Tibial nerve (tissue), 4 donors: Measurements from ENCODE around the gene AIG1. TPM values are rescaled to one million over a fixed set of nuclear protein-coding genes. Genes with fewer than 3 reads are reported as not detected.

Source experiments
- DNase-seq, 2 donors: peaks; one replicate each; pipeline ENCODE4 v3.0.0-alpha.2; 2019; ENCODE audit warnings: low spot score in 2 of 2
- H3K27ac ChIP-seq, 4 donors: fragments of 200-600 bp; sonication (generic) in 3 of 4; one replicate each; pipeline ENCODE4 v1.5.1; 2017 to 2019; ENCODE audit warnings: mild to moderate bottlenecking in 1 of 4
- H3K27me3 ChIP-seq, 2 donors: fragments of 200-600 bp; sonication (generic) in 1 of 2; one replicate each; pipeline versions ENCODE4 v1.5.1 to v1.6.0; 2017 to 2019
- H3K36me3 ChIP-seq, 3 donors: fragments of 200-600 bp; sonication (generic); one replicate each; pipeline ENCODE4 v1.5.1; 2018 to 2019
- H3K4me1 ChIP-seq, 4 donors: fragments of 200-600 bp; sonication (generic) in 3 of 4; one replicate each; pipeline ENCODE4 v1.5.1; 2017 to 2019
- H3K4me3 ChIP-seq, 4 donors: fragments of 200-600 bp; sonication (generic) in 3 of 4; one replicate each; pipeline ENCODE4 v1.5.1; 2017 to 2019; ENCODE audit warnings: mild to moderate bottlenecking in 1 of 4, moderate library complexity in 1 of 4
- H3K9me3 ChIP-seq, 4 donors: fragments of 200-600 bp; sonication (generic) in 3 of 4; one replicate each; pipeline ENCODE4 v1.5.1; 2017 to 2019
- CTCF ChIP-seq, 5 experiments: fragments of 200-600 bp in 3 of 5; fragments of 450-650 bp in 2 of 5; sonication (generic) in 3 of 5; IDR thresholded peaks; one replicate each; pipeline ENCODE4 v1.5.1; 2016 to 2019; ENCODE audit warnings: antibody characterized with exemption in 5 of 5, mild to moderate bottlenecking in 3 of 5, moderate library complexity in 2 of 5
- EP300 ChIP-seq, 2 donors: sonication (generic); formaldehyde crosslinking; IDR thresholded peaks; one replicate each; pipeline ENCODE4 v1.6.1; 2017; ENCODE audit warnings: antibody characterized with exemption in 2 of 2, mild to moderate bottlenecking in 1 of 2
- POLR2A ChIP-seq, 2 donors: fragments of 450-650 bp; IDR thresholded peaks; one replicate each; pipeline ENCODE4 v1.6.1; 2017; ENCODE audit warnings: antibody characterized with exemption in 2 of 2, mild to moderate bottlenecking in 2 of 2, moderate library complexity in 2 of 2
- WGBS, 2 donors: methylation state at CpG; one replicate each; pipeline ENCODE4 v1.1.5; 2018; 5-methylcytosine and 5-hydroxymethylcytosine counted together
- total RNA-seq, 4 donors: library from RNA; depleted of rRNA; stranded (reverse); fragments of >200 nt; gene quantifications; one replicate each; pipeline ENCODE4 v1.1.0, GENCODE V29; 2016

Gene AIG1
- total RNA-seq, 4 donors from 2014 or later: 18.2 to 23.9 (median 22.2) TPM

GRCh38 chr6:143169440-143169839 is 108.8 kb downstream of the AIG1 start:
- no peaks in the 10 kb centered on the region for H3K9me3 ChIP-seq
- H3K27me3 ChIP-seq: no peaks in the 10 kb centered on the region
- TF ChIP-seq POLR2A (IDR thresholded peaks at IDR 0.05): no peak
- TF ChIP-seq CTCF (IDR thresholded peaks at IDR 0.05): no peak
- TF ChIP-seq EP300 (IDR thresholded peaks at IDR 0.05): no peak
- no peak for DNase-seq
- H3K4me3 ChIP-seq: no peak overlapping the region
- no peak overlapping the region for H3K27ac ChIP-seq
- H3K36me3 ChIP-seq: peaks cover 0 to 6% (median 0%) of the 10 kb centered on the region in 3 donors
- no peaks in the 10 kb centered on the region for H3K4me1 ChIP-seq

DNA sequence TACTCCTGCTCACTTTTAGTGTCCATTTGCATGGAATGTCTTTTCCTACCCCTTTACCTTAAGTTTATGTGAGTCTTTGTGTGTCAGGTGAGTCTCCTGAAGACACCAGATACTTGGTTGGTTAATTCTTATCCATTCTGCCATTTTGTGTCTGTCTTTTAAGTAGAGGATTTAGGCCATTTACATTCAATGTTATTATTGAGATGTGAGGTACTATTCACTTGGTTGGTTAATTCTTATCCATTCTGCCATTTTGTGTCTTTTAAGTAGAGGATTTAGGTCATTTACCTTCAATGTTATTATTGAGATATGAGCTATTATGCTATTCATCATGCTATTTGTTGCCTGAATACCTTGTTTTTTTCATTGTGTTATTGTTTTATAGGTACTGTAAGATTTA is 113.8 kb downstream of the AIG1 start:
- Histone ChIP-seq H3K4me3 (no peak overlapping the region), H3K36me3 (peaks cover 0 to 29% (median 0%) of the 10 kb centered on the region in 3 donors), H3K27ac (no peak overlapping the region), H3K9me3 (peaks cover 0 to 19% (median 0%) of the 10 kb centered on the region in 4 donors), H3K4me1 (no peaks in the 10 kb centered on the region), H3K27me3 (no peaks in the 10 kb centered on the region)
- no peak for TF ChIP-seq POLR2A (IDR thresholded peaks at IDR 0.05)
- TF ChIP-seq CTCF (IDR thresholded peaks at IDR 0.05): no peak
- DNase-seq: no peak

- no peaks in the 10 kb centered on the region for H3K4me1 ChIP-seq
- H3K27me3 ChIP-seq: no peaks in the 10 kb centered on the region
- 85 to 90% methylated on average over 1 of the region's 1 CpG for WGBS, 2 donors
- H3K4me3 ChIP-seq: no peak overlapping the region
- no peak for DNase-seq
- no peak overlapping the region for H3K27ac ChIP-seq
- H3K36me3 ChIP-seq: peaks cover 0 to 29% (median 0%) of the 10 kb centered on the region in 3 donors
- peaks cover 0 to 19% (median 0%) of the 10 kb centered on the region in 4 donors for H3K9me3 ChIP-seq
- TF ChIP-seq CTCF (IDR thresholded peaks at IDR 0.05) (no peak), POLR2A (IDR thresholded peaks at IDR 0.05) (no peak), EP300 (IDR thresholded peaks at IDR 0.05) (no peak)
These were observed 114.3 kb downstream of the AIG1 start for GRCh38 chr6:143174951-143175350.

DNA sequence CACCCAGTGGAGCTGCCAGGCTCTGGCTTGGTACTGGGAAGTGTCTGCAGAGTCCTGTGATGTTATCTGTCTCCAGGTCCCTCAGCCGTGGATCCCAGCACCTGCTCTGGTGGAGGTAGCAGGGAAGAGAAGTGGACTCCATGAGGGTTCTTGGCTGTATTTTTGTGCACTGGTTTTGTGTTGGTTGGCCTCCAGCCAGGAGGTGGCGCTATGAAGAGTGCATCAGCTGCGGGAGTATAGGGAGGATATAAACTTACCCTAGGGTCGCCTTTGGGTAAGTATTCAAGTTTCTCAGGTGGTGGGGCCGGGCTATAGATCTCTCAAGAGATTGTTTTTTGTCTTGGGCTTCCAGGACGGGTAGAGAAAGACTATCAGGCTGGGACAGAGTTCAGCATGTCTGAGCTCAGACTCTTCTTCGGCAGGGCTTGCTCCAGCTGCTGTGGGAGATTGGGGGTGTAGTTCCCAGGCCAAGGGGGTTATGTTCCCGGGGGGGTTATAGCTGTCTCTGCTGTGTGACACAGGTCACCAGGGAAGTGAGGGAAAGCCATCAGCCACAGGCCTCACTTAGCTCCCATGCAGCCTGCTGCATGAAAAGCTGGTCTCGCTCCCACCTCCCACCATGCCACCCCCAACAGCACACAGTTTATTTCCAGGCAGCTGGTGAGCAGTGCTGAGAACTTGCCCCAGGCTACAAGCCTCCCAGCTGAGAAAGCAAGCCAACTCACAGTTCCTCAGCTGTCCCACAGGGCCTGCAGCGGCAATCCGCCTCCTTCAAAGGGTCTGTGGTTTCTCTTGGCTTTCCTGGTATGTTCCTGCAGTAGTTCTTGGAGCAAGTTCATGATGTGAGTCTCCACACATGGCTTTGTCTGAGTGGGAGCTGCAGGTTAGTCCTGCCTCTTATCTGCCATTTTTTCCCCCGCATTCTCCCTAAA is 115.7 kb downstream of the AIG1 start:
- Histone ChIP-seq H3K36me3 (peaks cover 0 to 29% (median 0%) of the 10 kb centered on the region in 3 donors), H3K9me3 (peaks cover 0 to 19% (median 0%) of the 10 kb centered on the region in 4 donors), H3K4me1 (peaks cover 0 to 5% (median 0%) of the 10 kb centered on the region in 4 donors), H3K27ac (no peak overlapping the region), H3K4me3 (no peak overlapping the region), H3K27me3 (no peaks in the 10 kb centered on the region)
- no peak for DNase-seq
- TF ChIP-seq POLR2A (IDR thresholded peaks at IDR 0.05): no peak
- no peak for TF ChIP-seq CTCF (IDR thresholded peaks at IDR 0.05)
- no peak for TF ChIP-seq EP300 (IDR thresholded peaks at IDR 0.05)
- 90 to 91% methylated on average over 10 to 12 of the region's 12 CpGs for WGBS, 2 donors

DNA sequence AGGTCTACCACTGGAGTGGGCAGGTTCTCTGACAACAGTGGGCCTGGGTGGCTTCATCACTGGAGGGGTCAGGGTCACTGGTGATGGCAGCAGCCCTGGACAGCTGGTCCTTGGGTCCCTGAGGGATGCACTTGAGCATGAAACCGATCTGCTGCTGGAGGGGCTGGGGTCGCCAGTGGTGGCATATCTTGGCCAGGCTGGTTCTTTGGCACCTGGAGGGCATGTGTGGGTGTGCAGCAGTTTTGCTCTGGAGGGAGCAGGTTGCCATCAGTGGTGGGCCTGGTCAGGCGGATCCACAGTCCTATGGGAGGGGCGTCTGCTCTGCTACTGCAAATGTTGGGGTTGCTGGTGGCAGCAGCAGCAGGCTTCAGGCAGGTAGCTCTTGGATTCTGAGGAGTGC is 117.0 kb downstream of the AIG1 start:
- no peak overlapping the region for H3K27ac ChIP-seq
- H3K4me3 ChIP-seq: no peak overlapping the region
- peaks cover 0 to 24% (median 0%) of the 10 kb centered on the region in 3 donors for H3K36me3 ChIP-seq
- peaks cover 0 to 5% (median 0%) of the 10 kb centered on the region in 4 donors for H3K4me1 ChIP-seq
- no peaks in the 10 kb centered on the region for H3K27me3 ChIP-seq
- WGBS, 2 donors: 92 to 100% methylated on average over 4 of the region's 4 CpGs
- TF ChIP-seq POLR2A (IDR thresholded peaks at IDR 0.05) (no peak), EP300 (IDR thresholded peaks at IDR 0.05) (no peak), CTCF (IDR thresholded peaks at IDR 0.05) (no peak)
- no peak for DNase-seq
- H3K9me3 ChIP-seq: peaks cover 0 to 19% (median 0%) of the 10 kb centered on the region in 4 donors
